HG03045 (cell line): ENCODE measurements around the gene HOXD10.

ENCODE experiments used
- ATAC-seq: cut with Tn5 transposase; IDR thresholded peaks from one replicate; pipeline ENCODE4 v1.9.1; 2021; ENCODE audit warnings: mild to moderate bottlenecking, moderate library complexity; ENCODE audit not compliant: unreplicated experiment

Gene HOXD10

DNA sequence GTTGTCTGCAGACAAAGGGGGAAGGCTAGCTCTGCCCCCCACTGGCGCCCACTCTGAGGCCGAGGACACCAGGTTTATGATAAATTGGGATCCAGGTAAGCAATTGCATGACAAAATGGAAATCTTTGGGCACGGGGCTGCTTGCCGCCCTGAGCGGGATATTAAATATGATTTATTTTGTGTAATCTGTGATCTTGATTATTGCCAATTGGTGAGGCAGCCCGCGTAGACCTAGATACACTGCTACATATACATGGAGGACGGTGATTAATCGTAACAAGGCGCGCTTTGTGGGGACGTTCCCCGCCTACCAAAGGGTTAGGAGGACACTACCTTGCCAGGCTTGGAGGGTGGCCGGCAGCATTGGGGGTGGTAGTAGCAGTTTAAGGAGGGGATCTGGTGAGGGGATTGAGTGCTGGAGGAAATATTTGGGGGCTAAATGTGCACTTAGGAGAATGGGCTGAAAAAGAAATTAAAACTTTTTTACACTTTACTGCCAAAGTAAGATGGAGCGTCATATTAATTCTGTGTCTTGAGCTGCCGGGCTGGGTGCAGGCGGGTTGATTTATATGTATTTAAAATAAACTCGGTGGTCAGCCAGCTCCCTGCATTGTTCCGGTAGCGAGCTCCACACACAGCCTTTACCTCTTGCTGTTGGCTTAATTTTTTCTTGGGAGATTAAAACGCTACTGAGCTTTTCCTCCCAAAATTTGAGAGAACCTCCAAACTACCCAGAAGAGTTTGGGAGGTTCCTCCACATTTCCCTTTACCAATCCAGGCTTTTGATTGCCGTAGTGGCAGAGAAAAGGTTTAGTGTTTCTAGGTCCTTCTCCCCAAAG, 44.6 kb downstream of the HOXD10 start:
- ATAC-seq: no peak

DNA sequence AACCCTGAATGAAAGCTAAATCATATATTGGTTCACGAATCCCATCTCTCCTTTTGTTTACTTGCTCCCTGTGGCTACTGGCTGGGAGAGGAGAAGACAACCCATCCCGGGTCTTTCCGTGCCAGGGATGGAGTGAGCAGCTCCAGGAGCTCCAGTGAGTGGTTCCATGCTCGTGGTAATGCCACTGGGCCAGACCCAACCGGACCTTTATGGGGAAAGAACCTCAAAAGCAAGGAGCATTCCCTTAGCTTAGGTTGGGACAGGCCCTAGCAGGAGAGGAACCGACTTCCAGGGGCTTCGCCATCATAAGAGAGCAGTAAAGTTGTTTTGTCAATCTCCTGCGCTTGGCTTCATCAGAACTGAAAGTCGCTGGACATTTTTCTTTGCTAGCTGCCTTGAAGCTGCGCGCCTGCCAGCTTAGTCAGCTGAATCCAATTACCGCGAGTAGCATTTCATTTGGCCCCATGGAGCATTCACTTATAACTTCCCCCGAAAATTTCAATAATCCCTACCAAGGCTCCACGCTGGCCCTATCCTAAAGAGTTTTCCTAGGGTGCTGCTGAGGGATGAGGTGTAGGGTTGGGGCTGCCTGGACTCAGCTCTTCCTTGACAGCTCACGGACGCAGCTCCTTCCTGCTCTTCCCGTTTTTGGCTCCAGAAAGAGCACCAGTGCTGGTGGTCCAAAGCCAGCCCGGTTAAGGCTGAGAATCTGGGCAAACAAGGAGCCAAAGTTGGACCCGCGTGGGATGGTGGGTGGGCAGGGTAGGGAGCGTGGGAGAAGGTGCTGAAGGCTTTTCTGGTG, 45.4 kb downstream of the HOXD10 start:
- no peak for ATAC-seq

DNA sequence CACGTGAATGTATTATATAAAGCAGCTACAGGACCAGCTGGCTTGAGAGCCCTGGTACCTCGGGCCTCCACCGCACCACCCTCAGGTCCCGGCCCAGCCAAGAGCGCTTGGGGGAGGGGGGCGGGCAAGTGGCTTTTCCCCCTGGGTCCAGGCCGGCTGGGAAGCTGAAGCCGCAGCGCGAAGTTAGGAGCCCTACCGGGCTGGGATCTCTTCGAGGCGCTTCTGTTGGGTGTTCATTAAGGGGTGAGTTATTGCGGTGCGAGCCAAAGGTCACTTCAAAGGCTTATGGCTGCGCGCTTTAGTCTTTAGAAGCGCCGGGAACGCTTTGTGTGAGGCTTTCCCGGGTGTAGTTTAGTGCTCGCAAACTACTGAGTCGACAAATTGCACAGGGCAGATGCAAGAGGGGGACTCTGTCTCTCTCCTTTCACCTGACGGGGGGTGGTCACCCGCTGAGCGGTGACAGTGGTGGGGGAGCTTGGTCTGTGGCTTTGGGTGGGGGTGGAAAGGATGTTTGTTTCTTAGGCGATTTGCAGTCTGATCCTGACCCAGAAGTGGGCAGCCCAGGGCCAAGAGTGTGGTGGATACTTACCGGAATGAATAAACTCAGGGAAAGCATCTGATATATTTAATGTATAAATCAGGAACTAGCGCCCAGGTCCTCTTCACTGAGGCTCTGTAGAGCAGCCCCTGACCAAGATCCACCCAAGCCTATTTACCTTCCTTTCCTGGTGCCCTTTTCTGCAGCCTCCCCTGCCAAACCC, 46.5 kb downstream of the HOXD10 start:
- ATAC-seq: no peak

DNA sequence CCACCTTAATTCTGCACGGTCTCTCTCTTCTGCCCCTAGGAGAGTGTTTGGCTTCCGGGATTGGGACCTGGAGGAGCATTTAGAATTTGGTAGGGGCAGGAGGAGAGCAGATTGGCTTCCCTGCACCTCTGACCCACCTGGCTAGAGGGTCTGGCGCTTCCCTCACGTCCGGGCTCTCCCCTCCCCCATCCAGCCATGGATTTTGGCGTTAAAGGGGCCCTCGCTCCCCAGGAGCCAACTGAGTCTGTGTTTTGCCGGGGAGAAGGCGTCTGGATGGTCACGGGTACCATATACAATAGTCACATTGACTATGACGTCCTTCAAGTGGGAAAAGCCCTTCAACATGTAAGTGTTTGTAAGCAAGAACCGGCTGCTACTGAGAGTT, 47.1 kb downstream of the HOXD10 start:
- ATAC-seq: no peak

DNA sequence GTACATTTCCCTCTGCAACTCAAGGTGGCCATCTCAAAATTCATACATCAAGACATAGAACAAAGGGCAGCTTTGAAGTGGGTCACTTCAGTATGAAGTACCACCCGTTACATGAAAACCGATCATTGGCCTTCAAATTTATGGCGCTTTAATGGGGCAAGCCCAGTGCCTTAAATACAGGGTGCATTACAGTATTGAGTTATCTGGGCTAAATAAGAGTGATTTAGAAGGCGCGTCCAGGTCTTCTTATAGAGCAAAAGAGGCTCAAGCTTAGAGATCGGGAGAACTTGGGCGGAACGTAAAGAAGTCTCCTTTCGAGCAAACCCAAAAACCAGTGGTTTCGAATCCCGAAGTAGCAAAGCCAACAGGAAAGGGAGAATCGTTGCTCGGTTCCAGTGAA, 47.6 kb downstream of the HOXD10 start:
- ATAC-seq: no peak

DNA sequence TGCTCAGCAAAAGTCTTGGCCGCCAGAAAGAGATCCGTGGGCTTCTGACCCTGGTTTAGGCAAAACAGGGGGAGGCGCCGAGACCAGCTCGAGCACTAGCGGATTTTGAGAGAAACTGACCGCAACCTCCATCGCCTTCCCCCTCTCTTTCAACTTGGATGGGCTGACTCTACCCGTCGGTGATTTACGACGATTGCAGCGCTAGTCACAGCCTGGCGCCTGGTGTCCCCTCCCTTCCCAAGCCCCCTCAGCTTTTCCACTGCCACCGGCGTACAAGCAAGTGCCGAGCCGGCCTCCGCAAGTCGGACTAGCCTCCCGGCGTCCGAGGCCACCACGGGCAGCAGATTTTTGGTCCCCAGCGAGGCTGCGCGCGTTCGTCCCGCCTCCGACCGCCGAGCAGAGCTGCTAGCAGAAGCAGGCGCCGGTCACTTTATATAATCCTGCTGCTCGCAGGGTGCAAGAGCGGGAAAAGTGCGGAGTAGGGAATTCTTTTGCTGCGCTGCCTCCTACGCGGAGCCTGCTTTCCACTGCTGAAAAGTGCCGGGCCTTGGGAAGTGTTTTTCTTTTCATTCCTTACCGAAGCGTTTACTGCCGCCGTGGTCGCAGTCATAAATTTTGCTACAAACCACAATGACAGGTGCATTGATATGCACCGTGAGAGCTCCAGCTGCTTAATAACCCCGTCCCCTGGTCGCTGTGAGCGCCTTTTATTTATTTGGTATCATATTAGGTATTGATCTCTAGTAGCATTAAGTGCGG, 48.2 kb downstream of the HOXD10 start:
- ATAC-seq: no peak

DNA sequence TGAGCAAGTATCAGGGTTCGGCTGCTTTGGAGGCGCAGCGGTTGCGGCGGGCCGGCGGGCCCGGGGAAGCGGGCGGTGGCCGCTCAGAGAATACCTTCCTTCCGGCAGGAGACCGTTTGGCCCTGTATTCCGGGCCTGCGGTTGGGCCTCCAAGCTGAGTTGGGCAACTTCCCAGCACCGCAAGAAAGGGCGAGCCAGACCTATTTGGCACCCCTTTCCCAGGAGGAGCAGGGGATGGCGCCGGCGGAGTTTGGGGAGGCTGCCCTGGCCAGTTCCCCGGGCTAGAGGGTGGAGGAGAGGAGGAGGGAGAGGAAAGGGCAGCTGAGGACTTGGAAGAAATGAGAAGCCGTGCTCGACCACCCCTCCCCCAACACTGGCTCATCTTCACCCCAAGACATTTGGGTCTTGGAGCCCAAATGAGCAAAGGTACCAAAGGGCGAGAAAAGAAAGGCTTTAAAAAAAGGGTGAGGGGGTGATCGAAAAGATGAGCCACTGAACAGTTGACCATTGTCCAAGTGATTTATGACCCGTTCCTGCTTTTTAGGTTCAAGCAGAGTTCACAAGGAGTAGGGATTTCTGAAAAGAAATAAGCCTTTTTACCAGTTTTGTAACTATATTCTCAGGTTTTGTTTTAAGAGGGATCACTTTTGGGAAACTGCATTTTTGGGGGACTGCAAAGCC, 48.9 kb downstream of the HOXD10 start:
- ATAC-seq: no peak

DNA sequence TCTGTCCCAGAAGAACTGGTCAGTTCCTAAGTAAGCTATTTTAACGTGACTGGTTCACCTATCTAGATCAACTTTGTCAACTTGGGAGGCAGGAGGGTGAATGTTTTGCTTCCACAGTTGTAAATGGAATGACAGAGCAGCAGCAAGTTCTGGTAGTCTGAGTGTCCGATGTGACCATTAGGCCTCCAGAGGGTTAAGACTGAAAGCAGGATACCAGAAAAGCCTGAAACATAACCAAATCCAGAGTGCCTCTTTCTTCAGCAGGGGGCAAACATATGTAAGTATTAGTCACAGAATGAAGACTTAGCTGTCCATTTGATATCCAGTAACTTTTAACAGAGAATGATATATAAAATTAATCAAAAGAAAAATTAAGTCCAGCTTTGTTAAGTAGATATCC, 49.7 kb downstream of the HOXD10 start:
- no peak for ATAC-seq

DNA sequence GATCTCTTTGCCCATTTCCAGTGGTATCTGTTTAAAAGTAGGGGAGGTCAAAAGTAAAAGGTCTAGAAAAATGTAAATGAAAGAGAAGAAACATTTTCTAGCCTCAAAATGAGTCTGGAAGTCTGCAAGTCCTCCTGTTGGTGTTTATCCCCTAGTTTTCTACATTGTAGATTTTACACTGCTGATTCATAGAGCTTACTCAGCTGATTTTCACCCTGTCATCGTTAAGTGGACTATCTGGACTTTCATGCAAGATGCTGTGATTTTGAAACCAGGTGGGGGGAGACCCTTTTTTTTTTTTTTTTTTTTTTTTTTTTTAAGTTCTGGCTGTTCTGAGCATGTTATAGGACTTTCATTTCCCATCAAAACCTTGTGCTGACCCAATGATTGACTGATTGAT, 50.8 kb downstream of the HOXD10 start:
- ATAC-seq: no peak

DNA sequence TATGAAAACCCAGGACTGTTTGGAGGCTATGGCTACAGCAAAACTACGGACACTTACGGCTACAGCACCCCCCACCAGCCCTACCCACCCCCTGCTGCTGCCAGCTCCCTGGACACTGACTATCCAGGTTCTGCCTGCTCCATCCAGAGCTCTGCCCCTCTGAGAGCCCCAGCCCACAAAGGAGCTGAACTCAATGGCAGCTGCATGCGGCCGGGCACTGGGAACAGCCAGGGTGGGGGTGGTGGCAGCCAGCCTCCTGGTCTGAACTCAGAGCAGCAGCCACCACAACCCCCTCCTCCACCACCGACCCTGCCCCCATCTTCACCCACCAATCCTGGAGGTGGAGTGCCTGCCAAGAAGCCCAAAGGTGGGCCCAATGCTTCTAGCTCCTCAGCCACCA, 52.6 kb downstream of the HOXD10 start:
- ATAC-seq: no peak
